ENCODE data around the gene FAM210A.

GRCh38 chr18:13620206-13620672, 106.1 kb downstream of the FAM210A start:
- TF ChIP-seq CTCF (IDR thresholded peaks at IDR 0.05): no peak
- no peak for TF ChIP-seq EZH2phosphoT487 (IDR thresholded peaks at IDR 0.05)
- TF ChIP-seq EZH2 (IDR thresholded peaks at IDR 0.05): no peak
